GM12801 (cell line): ENCODE data around the gene MS4A6E.

Source experiments
- CTCF ChIP-seq: IDR thresholded peaks from one replicate; pipeline ENCODE4 v1.5.1; 2011; ENCODE audit warnings: control low read depth; ENCODE audit not compliant: insufficient read length; ENCODE audit errors: extremely low read depth

The MS4A6E gene

DNA sequence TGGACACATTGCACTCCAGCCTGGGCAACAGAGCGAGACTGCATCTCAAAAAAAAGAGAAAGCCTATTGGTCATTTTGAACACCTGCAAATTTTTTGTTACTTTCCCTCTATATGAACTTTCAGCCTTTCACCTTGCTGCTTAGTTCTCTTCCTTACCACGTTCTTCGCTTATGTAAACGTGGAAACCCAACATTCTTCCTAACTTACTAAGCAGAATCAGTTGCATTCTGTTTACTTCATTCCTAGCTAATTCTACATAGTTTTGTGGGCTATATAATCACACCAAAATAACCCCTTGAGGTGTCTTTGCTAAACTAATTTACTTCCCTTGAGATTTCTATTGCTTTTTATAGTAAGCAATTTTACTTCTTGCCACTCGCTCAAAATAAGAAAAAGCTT, 23.4 kb upstream of the MS4A6E start:
- no peak for TF ChIP-seq CTCF

DNA sequence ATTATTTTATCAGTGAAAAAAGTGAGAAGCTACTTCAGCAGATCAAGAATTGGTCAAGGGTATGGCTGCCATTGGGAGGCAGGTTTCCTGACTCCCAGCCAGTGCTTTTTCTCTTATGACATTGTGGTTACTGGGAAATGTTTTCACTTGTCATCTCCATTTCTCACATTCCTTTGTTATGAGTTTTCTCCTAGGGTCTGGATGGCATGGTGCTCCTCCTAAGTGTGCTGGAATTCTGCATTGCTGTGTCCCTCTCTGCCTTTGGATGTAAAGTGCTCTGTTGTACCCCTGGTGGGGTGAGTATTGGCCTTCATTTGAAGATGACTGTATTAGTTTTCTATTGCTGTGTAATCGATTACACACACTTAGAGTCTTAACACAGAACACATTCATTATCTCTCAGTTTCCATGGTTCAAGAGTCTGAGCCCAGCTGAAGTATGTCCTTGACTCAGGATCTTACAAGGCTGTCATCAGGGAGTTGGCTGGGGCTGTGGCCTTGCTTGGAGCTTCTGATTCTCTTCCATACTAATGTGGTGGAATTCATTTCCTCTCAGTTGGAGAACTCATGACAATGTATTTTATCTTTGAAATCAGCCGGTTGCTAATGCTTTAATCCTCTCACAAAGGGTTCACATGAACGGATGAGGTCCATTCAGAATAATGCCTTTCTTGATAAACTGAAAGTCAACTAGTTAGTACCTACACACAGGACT, 21.0 kb upstream of the MS4A6E start:
- no peak for TF ChIP-seq CTCF

DNA sequence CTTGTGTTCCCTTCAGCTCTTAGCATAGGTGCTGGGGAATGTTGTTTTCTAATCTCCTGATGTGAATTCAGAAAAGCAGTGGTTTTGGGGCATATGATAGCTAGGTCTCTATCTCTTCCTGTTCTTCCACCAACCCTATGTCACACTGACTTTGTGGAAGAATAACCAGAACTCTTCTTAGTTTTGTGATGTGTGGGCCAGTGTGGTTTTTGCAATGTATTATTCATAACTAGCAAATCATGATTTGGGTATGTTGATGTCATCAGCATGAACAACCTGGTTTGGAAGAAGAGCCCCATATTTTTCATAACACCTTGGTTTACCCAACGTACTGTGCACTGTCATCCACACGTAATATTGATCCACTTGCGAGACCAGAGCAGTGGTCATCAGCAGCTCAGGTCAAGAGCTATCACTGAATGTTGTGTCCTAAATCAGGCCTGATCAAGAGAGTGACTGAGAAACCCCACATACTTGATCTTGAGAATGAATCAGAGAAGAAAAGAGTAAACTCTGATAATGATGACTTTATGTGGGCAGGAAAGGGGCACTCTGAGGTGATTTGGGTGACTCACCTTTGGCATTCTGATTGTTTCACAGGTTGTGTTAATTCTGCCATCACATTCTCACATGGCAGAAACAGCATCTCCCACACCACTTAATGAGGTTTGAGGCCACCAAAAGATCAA, 19.4 kb upstream of the MS4A6E start:
- no peak for TF ChIP-seq CTCF

- no peak for TF ChIP-seq CTCF
Observed at GRCh38 chr11:60310407-60310998, 16.6 kb upstream of the MS4A6E start.

DNA sequence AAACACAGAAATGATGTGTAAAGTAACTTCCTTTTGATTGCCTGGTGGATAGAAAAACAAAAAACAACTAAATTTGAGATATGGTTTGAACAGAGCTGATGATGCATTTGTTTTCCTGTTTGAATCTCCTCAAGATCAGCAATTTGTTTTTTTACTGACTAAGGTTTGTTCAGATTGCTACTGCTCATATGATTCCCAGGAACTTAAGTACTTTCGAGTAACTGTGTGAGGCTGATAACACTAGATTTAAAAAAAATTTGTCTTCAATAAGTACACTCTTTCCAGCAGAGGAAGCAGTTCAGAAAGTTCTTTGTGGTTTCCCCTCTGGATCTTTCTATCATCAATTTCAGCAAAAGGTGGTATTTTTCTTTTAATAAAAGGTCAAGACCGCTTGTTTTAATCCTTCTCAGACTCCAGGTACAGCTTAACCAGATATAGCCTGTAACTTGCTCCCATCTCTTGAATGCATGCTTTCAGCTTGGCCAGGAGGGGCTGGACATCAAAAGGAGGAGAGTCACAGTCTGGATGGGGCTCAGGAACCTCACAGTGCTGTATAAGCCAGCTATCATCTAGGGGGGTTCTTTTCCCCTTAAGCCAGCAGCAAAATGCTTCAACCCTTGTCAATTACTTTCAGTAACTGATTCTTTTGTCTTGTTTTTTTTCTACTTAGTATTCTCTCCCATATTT, 12.3 kb upstream of the MS4A6E start:
- no peak for TF ChIP-seq CTCF

- TF ChIP-seq CTCF, result no peak
Observed at GRCh38 chr11:60315871-60316270, 11.2 kb upstream of the MS4A6E start.

DNA sequence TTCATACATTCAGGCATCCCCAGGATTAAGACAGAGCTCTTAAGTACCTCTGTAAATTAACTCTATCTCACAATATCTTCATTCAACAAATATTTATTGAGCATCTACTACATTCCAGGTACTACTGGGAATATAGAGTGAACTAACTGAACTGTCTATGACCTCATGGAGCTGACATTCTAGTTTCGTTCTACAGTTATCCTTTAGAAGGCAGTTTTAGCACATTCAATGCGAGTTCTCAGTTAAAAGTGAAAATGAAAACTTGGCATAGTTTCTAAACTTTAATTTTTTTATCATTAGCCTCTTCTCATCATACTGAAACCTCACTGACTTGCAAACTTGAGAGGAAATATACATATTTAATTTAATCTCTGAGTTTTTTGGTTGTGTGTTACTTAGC, 10.7 kb upstream of the MS4A6E start:
- no peak for TF ChIP-seq CTCF
